Left hindlimb (tissue), 1 donor: ENCODE results near the gene KLF17.

Experiments
- DNase-seq: peaks from one replicate; pipeline ENCODE4 v3.0.0-alpha.2; 2018

The KLF17 gene

GRCh38 chr1:44157903-44158302, 39.3 kb downstream of the KLF17 start:
- no peak for DNase-seq

GRCh38 chr1:44158871-44159270, 40.2 kb downstream of the KLF17 start:
- no peak for DNase-seq

- no peak for DNase-seq
Measured at GRCh38 chr1:44161546-44161945, 42.9 kb downstream of the KLF17 start.

GRCh38 chr1:44168520-44169098, 50.0 kb downstream of the KLF17 start:
- DNase-seq: no peak

- no peak for DNase-seq
Measured at GRCh38 chr1:44170281-44170823, 51.7 kb downstream of the KLF17 start.

GRCh38 chr1:44174630-44175029, 56.0 kb downstream of the KLF17 start:
- DNase-seq: no peak
